ENCODE measurements around the gene CTXND1.

Gene CTXND1

DNA sequence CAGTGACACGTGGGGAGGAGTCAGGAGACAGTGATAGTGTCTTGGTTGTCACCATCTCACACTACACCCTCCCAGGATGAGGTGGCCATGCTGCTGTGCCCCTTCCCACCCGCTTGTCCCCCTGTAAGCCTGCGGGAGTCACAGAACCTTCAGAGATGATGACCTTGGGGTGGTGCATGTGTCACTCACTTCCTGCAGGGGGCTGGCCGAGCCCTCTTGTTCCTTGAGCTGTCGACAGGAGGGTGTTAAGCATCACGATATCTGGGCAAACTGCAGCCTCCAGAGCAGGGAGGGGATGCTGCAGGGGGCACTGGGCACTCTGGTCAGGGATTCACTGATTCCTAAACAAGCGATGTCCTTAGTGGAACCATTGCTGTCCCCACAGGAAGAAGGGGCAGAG is 71.5 kb downstream of the CTXND1 start:
- no peak for DNase-seq

DNA sequence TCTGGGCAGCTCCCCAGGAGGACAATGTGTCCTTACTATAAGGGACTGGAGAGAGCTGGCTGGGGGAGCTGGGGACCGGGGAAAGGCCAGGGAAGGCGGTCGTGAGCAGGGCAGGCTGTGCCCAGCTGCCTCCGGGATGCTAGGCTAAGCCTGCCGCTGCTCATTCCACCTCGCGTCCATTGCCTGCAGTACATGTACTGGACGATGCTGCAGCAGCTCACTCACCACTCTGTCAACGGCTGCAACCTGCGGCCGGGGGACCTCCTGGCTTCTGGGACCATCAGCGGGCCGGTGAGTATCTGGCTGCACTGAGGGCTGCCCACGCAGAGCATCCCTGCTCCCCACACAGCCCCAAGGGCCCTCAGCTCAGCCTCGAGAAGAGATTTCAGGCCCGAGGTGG is 72.1 kb downstream of the CTXND1 start:
- DNase-seq: no peak

DNA sequence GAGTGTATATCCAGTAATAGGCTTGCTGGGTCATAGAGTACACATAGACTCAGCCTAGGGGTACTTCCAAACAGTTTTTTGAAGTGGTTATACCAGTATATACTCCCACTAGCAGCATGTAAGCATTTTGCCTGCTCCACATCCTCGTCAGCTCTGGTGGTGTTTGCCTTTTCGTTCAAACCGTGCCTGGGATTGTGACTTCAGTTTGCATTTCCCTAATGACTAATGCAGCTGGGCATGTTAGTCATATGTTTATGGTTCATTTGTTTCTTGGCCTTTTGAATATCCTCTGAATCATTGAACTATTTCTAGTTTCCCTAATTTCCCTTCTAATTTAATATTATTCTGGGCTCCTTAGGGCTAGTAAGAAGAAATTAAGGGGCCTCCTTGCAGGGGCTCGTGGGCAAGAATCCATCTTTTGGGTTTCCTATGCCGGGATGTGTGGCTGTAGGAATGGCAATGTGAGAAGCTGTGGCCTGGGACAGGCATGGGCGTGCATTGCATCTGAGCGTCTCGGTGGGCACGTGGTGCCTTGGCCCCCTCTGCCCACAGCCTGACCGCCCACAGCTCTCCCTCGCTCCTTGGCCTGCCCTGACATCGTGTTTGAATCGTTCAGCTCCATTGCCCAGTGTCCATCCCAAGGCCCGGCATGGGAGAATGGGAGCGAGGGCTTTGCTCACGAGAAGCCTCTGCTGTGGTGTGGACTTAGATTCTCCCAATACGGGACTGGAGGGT is 72.8 kb downstream of the CTXND1 start:
- no peak for DNase-seq

GRCh38 chr15:80177156-80177555 is 74.9 kb downstream of the CTXND1 start:
- no peak for DNase-seq

DNA sequence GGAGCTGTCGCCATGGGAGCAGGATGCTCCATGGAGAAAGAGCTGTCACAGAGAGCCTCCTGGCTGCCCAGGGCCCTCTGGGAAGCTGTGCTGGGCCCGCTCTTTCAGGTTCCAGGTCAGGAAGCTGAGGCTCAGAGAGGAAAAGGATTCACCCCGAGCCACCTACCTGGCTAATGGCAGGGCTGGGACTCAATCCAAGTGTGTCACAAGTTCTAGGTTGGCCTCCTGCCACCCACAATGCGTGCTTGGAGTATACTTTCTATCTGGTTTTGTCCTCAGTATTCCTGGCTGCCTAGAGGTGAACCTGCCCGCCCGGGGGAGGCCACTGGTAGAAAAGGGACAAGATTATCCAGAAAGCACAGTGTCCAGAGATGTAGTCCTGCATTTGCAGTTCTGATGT is 75.6 kb downstream of the CTXND1 start:
- no peak for DNase-seq

- no peak for DNase-seq
Measured at GRCh38 chr15:80175436-80175835, 76.6 kb downstream of the CTXND1 start.

DNA sequence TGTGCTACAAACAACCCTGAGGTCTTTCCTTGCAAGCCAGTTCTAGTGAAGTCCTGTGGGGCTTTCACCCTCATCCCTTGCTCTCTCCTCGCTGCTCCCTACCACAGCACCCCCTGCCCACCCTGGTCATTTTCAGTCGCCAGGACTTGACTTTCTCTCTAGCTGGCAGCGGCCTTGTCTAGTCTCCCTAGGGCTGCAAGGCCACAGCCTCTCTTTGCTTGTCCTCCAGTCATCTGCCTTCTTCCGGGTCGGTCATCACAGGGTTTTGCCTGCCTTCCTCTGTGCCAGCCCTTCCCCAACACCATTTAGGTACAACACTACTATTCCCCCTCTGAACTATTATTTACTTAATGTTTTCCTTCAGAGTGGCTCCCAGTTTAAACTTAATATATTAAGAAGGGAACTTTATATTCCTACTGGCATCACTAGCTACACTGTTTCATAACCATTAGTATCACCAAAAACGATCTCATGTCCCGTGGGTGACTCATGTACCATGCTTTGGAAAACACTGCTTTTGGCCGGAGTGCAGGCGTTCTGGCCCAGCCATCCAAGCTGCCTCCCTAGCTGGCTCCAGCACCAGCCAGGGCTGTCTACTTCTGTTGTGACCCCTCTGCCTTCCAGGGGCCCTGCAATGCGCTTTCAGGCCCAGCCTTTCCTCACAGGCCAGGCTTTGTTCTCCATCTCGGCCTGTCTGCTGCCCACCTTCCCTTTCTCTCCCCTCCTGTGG is 77.8 kb downstream of the CTXND1 start:
- no peak for DNase-seq

- peak; percentile 77 for DNase-seq
Measured at GRCh38 chr15:80173022-80173759, 78.8 kb downstream of the CTXND1 start.

DNA sequence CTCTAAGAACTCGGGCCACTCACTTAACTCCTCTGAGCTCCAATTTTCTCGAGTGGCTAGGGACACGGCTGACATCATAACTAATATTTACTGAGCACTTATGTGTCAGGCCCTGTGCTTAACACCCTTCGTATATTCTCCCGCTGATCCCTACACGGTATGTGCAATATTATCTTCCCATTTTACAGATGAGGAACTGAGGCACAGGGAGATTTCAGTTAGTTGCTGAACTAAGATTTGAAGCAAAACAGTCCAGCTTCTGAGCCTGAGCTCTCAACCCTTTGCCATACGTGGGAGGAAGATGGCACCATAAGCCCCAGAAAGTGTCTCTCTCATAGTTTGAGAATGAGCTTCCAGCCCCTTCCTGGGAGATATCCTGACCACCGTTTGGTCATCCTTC is 79.6 kb downstream of the CTXND1 start:
- no peak for DNase-seq

DNA sequence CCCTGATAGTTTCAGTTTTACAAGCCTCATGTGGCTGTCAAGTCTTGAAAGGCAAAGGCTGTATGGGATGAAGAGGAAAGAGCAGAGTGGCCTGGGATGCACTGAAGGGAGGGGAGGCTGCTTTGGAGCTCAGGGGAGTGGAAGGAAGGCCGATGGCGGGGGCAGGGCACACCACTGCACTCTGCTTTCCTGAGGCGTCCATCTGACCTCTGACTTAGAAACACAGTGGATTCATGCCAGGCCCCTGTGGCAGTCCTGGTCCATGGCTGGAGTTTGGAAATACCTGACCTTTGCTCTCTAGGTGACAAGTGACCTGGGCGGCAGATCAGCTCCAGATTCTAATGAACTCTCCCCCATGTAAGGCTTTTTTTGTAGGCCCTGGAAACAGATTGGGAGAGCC is 80.2 kb downstream of the CTXND1 start:
- no peak for DNase-seq

DNA sequence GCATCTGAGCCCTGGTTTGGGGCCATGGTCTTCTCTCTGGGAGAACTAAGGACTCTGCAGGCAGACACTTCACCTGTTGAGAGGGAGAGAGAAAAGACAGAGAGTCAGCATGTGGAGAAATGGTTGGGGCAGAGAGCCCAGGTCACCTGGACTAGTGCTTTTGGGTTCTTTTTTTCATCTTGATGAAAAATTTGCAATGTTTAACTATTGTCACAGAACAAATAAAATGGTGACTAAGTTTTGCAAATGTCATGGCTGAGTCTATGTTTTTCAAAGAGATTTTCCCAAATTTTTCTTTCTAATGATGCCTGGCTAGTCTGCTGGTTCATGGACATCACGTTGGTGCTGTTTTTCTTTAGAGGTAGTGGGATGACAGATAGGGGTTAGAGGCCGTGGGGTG is 81.4 kb downstream of the CTXND1 start:
- no peak for DNase-seq

DNA sequence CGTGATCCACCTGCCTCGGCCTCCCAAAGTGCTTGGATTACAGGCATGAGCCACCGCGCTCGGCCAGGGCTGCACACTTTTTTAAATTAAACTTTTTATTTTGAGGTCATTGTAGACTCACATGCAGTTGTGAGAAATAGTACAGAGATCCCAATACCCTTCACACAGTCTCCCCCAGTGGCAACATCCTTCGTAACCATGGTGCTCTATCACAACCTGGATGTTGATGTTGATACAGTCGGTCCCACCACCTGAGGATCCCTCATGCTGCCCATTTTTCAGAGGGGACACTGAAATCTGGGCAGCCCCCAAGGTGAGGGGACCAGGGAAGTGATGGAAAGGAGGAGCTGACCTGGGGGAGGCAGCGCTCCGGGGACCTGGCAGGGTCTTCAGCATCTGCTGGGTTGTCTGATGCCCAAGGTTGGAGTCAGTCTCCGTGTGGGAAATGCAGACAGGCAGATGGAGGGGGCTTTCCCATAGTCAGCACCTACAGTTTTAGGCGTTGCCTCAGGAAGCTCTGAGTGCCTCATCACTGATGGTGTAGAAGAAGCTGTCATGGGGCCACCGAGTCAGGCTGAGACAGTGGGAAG is 82.2 kb downstream of the CTXND1 start:
- DNase-seq: no peak

DNA sequence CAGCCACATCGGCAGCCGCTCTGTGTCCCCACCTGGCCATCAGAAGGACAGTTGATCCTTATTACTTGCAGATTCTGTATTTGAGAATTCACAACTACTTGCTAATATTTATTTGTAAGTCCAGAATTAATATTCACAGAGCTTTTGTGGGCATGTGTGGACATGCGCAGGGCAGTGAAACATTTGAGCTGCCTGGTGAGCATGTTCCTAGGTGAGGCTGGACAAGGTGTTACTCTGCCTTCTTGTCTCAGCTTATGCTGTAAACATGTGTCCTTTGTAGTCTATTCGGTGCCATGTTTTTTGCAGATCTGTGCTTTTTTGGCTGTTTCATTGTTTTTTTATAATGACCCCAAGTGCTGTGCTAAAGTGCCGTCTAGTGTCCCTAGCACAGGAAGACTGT is 83.6 kb downstream of the CTXND1 start:
- DNase-seq: no peak

DNA sequence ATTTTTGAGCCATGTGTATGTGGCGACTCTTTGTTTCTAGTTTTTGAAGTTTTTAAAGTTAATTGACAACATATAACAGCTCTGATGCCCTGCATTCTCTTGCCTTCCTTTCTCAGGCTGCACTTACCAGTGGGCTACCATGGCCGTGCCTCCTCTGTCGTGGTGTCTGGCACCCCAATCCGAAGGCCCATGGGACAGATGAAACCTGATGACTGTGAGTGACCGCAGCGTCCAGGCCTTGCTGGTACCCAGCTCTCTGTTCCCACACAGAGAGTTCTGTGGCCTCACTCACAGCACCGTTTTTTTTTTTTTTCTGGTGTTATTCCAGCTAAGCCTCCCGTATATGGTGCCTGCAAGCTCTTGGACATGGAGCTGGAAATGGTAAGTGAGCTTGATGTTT is 84.1 kb downstream of the CTXND1 start:
- no peak for DNase-seq

DNA sequence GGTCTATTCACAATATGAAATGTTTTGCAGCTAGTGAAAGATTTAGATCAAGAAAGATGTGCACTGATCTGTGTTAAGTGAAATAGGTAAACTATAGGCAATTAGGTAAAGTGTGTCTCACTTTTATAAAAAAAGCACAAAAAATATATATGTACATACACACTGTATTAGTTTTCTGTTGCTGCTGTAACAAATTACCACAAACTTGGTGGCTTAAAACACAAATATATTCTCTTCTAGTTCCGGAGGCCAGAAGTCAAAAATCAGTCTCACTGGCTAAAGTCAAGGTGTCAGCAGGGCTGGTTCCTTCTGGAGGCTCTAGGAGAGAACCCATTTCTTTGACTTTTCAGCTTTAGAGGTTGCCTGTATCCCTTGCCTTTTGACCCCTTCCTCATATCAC is 88.1 kb downstream of the CTXND1 start:
- no peak for DNase-seq

DNA sequence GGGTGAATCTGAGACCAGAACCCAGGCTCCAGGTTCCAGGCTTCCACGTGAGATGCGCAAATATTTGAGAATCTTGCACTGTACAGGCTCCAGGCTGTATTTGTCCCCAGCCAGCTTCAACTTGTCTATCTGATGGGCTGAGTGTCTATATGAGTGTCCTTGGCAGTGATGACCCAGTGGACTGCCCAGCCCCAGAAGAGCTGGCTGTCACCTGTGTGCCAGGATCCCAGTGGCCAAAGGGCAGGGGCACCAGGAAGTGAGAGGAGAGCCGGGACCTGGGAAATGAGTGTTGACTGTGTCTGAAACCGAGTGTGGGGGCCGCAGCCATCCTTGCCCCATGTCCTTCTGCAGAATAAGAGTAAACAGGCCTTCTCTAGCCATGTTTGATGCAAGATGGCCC is 88.8 kb downstream of the CTXND1 start:
- no peak for DNase-seq

GRCh38 chr15:80162059-80162554 is 89.9 kb downstream of the CTXND1 start:
- DNase-seq: no peak

GRCh38 chr15:80161468-80162016 is 90.5 kb downstream of the CTXND1 start:
- no peak for DNase-seq

GRCh38 chr15:80160570-80161156 is 91.3 kb downstream of the CTXND1 start:
- DNase-seq: peak; percentile 85

- peak; percentile 60 for DNase-seq
Measured at GRCh38 chr15:80159811-80160569, 92.0 kb downstream of the CTXND1 start.

DNA sequence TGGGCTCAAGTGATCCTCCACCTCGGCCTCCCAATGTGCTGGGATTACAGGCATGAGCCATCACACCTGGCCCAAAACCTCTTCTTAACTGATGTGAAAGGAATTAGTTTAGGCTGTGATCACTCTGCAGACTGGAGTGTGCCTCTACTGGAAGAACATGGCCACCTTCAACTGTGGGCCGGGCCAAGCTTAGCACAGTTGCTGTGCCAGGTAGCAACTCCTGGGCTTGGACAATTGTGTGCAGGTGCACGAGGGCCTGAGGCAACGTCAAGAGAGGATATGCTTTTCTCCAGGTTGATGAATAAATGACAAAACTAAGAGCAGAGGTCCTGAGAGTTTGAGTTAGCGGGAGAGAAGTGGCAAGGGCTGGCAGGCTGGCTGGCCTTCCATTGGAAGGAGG is 92.7 kb downstream of the CTXND1 start:
- DNase-seq: no peak

DNA sequence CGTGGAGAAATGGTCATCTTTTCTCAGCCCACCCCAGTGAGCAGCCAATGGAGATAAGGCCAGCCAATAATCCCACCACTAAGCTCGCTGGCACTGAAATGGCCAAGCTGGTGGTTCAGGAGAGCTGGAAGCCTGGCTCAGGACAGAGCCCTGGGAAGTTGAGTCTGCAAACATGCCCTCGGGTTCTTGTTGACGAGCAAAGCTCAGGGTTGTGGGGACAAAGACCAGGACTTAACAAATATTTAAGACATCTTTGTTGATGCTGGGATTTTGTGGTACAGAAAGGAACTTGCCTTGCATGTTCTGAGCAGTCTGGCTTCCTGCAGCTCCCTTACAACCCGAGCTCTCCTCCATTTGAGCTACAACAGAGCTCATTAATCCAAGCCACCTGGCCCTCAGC is 94.8 kb downstream of the CTXND1 start:
- no peak for DNase-seq
